H9 (cell line): ENCODE data around the gene CCND2. TPM values are rescaled to one million over a fixed set of nuclear protein-coding genes. Genes with fewer than 3 reads are reported as not detected.

Source experiments
- DNase-seq: peaks from one replicate; pipeline ENCODE4 v3.0.0-alpha.2; 2017
- H2AFZ ChIP-seq: one replicate; pipeline ENCODE4 v1.6.1; 2013; ENCODE audit warnings: mild to moderate bottlenecking, low read length, control low read depth, moderate library complexity
- H2AK5ac ChIP-seq: 2 replicates; pipeline ENCODE4 v1.6.1; 2013; ENCODE audit warnings: low read length, control low read depth, mixed read lengths; ENCODE audit not compliant: insufficient read length
- H2BK120ac ChIP-seq: one replicate; pipeline ENCODE4 v1.6.1; 2013; ENCODE audit warnings: low read depth, mild to moderate bottlenecking, low read length, control low read depth, inconsistent platforms; ENCODE audit not compliant: poor library complexity, severe bottlenecking
- H2BK12ac ChIP-seq: 2 replicates; pipeline ENCODE4 v1.6.1; 2013; ENCODE audit warnings: low read length, control low read depth, mixed read lengths, low read depth; ENCODE audit not compliant: insufficient read length
- H2BK15ac ChIP-seq: 2 replicates; pipeline ENCODE4 v1.6.1; 2013; ENCODE audit warnings: low read depth, low read length, control low read depth
- H2BK20ac ChIP-seq: one replicate; pipeline ENCODE4 v1.6.1; 2013; ENCODE audit warnings: low read depth, mild to moderate bottlenecking, low read length, control low read depth, inconsistent platforms; ENCODE audit not compliant: poor library complexity, severe bottlenecking
- H2BK5ac ChIP-seq: 2 replicates; pipeline ENCODE4 v1.6.1; 2013; ENCODE audit warnings: low read length, control low read depth, mixed read lengths; ENCODE audit not compliant: insufficient read length
- H3K14ac ChIP-seq: 2 replicates; pipeline ENCODE4 v1.6.1; 2013; ENCODE audit warnings: low read length, control low read depth; ENCODE audit not compliant: insufficient read depth
- H3K18ac ChIP-seq: 2 replicates; pipeline ENCODE4 v1.6.1; 2013; ENCODE audit warnings: low read depth, mild to moderate bottlenecking, mixed read lengths, low read length, control low read depth; ENCODE audit not compliant: insufficient read length
- H3K23ac ChIP-seq: 2 replicates; pipeline ENCODE4 v1.6.1; 2013; ENCODE audit warnings: low read length, control low read depth, mixed read lengths, low read depth; ENCODE audit not compliant: insufficient read length
- H3K23me2 ChIP-seq: 2 replicates; pipeline ENCODE4 v1.6.1; 2013; ENCODE audit warnings: low read depth, mild to moderate bottlenecking, mixed read lengths, low read length, control low read depth; ENCODE audit not compliant: insufficient read length, poor library complexity, severe bottlenecking
- H3K27ac ChIP-seq: 2 replicates; pipeline ENCODE4 v1.5.1; 2013; ENCODE audit warnings: low read length, control low read depth, mixed read lengths, low read depth; ENCODE audit not compliant: insufficient read length
- H3K27me3 ChIP-seq: 2 replicates; pipeline ENCODE4 v1.6.1; 2013; ENCODE audit warnings: low read length, control low read depth, inconsistent platforms; ENCODE audit not compliant: insufficient read depth
- H3K4ac ChIP-seq: 2 replicates; pipeline ENCODE4 v1.6.1; 2013; ENCODE audit warnings: low read depth, mild to moderate bottlenecking, control low read depth, inconsistent platforms, low read length, moderate library complexity
- H3K4me1 ChIP-seq: 2 replicates; pipeline ENCODE4 v1.6.1; 2013; ENCODE audit warnings: low read length, control low read depth, inconsistent platforms; ENCODE audit not compliant: insufficient read depth
- H3K4me2 ChIP-seq: 2 replicates; pipeline ENCODE4 v1.6.1; 2013; ENCODE audit warnings: low read length, control low read depth, mixed read lengths; ENCODE audit not compliant: insufficient read length, insufficient read depth
- H3K56ac ChIP-seq: 2 replicates; pipeline ENCODE4 v1.6.1; 2013; ENCODE audit warnings: low read depth, mild to moderate bottlenecking, mixed read lengths, low read length, control low read depth; ENCODE audit not compliant: insufficient read length
- H3K79me1 ChIP-seq: 2 replicates; pipeline ENCODE4 v1.6.1; 2013; ENCODE audit warnings: low read depth, mild to moderate bottlenecking, moderate library complexity, low read length, control low read depth, inconsistent platforms; ENCODE audit not compliant: insufficient read depth, poor library complexity, severe bottlenecking
- H3K79me2 ChIP-seq: 2 replicates; pipeline ENCODE4 v1.6.1; 2013; ENCODE audit warnings: low read length, control low read depth, inconsistent platforms; ENCODE audit not compliant: insufficient read depth
- H3K9ac ChIP-seq: 2 replicates; pipeline ENCODE4 v1.6.1; 2013; ENCODE audit warnings: low read length, control low read depth, mixed read lengths; ENCODE audit not compliant: insufficient read length; ENCODE audit errors: extremely low read depth
- H3K9me3 ChIP-seq: one replicate; pipeline ENCODE4 v1.6.1; 2013; ENCODE audit warnings: low read depth, low read length, inconsistent platforms; ENCODE audit not compliant: control insufficient read depth
- H3T11ph ChIP-seq: one replicate; pipeline ENCODE4 v1.6.1; 2013; ENCODE audit warnings: mild to moderate bottlenecking, low read length, control low read depth, inconsistent platforms
- H4K20me1 ChIP-seq: one replicate; pipeline ENCODE4 v1.6.1; 2013; ENCODE audit not compliant: control insufficient read depth, insufficient read length, insufficient read depth
- H4K5ac ChIP-seq: 2 replicates; pipeline ENCODE4 v1.6.1; 2013; ENCODE audit warnings: low read depth, mild to moderate bottlenecking, mixed read lengths, low read length, control low read depth; ENCODE audit not compliant: insufficient read length
- H4K8ac ChIP-seq: replicated peaks from 2 replicates; pipeline ENCODE4 v1.6.1; 2013; ENCODE audit warnings: low read length, control low read depth, mixed read lengths, low read depth; ENCODE audit not compliant: insufficient read length
- H4K91ac ChIP-seq: 2 replicates; pipeline ENCODE4 v1.6.1; 2013; ENCODE audit warnings: low read depth, mild to moderate bottlenecking, moderate library complexity, mixed read lengths, low read length, control low read depth; ENCODE audit not compliant: insufficient read length
- H3K27ac Mint-ChIP-seq, 3 experiments: 2 replicates in 2 of 3; 3 replicates in 1 of 3; pipeline ENCODE4 v1.8.0; 2020 to 2021; ENCODE audit warnings: mixed read lengths in 3 of 3, mild to moderate bottlenecking in 1 of 3, moderate library complexity in 1 of 3
- H3K27me3 Mint-ChIP-seq: 2 replicates; pipeline ENCODE4 v1.8.0; 2021; ENCODE audit warnings: low read depth, mild to moderate bottlenecking, moderate library complexity, mixed read lengths
- H3K36me3 Mint-ChIP-seq, 3 experiments: 2 replicates in 2 of 3; 3 replicates in 1 of 3; pipeline ENCODE4 v1.8.0; 2020 to 2021; ENCODE audit warnings: low read depth in 3 of 3, mixed read lengths in 3 of 3; ENCODE audit not compliant: insufficient read depth in 1 of 3
- H3K4me1 Mint-ChIP-seq, 2 experiments: 2 replicates each; pipeline ENCODE4 v1.8.0; 2020; ENCODE audit warnings: mixed read lengths in 2 of 2
- H3K4me3 Mint-ChIP-seq, 2 experiments: 2 replicates in 1 of 2; 3 replicates in 1 of 2; pipeline ENCODE4 v1.8.0; 2020 to 2021; ENCODE audit warnings: mild to moderate bottlenecking in 2 of 2, mixed read lengths in 2 of 2, moderate library complexity in 1 of 2
- H3K9me3 Mint-ChIP-seq, 2 experiments: 2 replicates in 1 of 2; 3 replicates in 1 of 2; pipeline ENCODE4 v1.8.0; 2020; ENCODE audit warnings: mild to moderate bottlenecking in 2 of 2, mixed read lengths in 2 of 2, moderate library complexity in 1 of 2
- WGBS: extraction: QIAGEN DNeasy Blood & Tissue Kit; methylation state at CpG from one replicate; pipeline ENCODE4 v1.1.7; 2013; ENCODE audit warnings: missing lambda C conversion rate, low lambda C conversion rate, mixed read lengths; ENCODE audit not compliant: insufficient read length; ENCODE audit errors: extremely low coverage; 5-methylcytosine and 5-hydroxymethylcytosine counted together
- total RNA-seq: library from RNA; stranded (reverse); gene quantifications from 2 replicates; pipeline ENCODE4 v1.2.1, GENCODE V29; 2021
- TF ChIP-seq, protein P1 (sequence below): fragments of 200-600 bp; sonication (generic); conservative IDR thresholded peaks from 3 replicates; pipeline ENCODE4 v1.8.0; 2021; ENCODE audit warnings: antibody characterized with exemption, mild to moderate bottlenecking

The CCND2 gene
- total RNA-seq, 1 experiment from 2014 or later: 104 TPM

DNA sequence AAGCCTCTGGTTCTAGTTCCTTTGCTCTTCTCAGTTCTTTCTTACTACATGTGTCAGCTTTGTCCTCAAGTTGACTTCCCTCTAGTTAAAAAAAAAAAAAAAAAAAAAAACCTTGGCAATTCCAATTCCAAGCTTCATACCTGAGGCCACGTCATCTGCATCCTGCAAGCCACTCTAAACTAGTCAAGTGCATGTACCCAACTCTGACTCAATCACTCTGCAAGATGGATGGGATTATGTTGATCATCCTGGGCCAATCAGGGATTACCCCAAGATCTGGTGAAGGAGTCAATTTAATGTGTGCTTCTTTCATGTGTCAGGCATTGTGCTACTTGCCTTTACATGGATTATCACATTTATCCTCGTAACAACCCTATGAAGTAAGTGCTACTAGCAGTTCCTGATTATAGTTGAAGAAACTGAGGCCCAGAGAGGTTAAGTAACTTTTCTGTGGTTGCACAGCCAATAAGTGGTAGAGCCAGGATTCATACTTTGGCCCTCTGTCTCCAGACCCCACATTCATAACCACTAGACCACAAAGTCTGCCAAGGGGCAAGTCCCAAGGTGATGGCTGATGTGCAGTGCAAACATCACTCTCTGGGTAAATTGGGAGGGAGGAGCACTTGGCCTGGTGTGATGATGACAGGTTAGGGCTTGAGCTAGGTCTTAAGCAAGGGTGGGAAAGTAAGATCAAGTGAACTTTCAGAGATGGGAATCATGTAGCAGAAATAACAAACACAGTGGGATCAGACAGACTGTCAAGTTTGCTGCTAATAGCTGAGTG is 17.3 kb upstream of the CCND2 start:
- H2AFZ ChIP-seq: no peak overlapping the region
- H3K27ac ChIP-seq: no peak overlapping the region
- no peak for DNase-seq
- H3K4me2 ChIP-seq: no peak overlapping the region
- H3K18ac ChIP-seq: no peak overlapping the region
- Mint-ChIP-seq H3K9me3 (peaks cover 4 to 9% of the 10 kb centered on the region in 2 experiments; a peak in 4 of 5 replicates), H3K36me3 (peaks cover 0 to 2% (median 0%) of the 10 kb centered on the region in 3 experiments; a peak in 3 of 7 replicates), H3K4me3 (no peak overlapping the region), H3K4me1 (peaks cover 10 to 11% of the 10 kb centered on the region in 2 experiments), H3K27ac (no peak overlapping the region), H3K27me3 (peaks cover 10% of the 10 kb centered on the region)
- H4K8ac ChIP-seq: no peak overlapping the region
- no peak overlapping the region for H3K9ac ChIP-seq
- no peak overlapping the region for H4K5ac ChIP-seq
- TF ChIP-seq, protein P1, sequence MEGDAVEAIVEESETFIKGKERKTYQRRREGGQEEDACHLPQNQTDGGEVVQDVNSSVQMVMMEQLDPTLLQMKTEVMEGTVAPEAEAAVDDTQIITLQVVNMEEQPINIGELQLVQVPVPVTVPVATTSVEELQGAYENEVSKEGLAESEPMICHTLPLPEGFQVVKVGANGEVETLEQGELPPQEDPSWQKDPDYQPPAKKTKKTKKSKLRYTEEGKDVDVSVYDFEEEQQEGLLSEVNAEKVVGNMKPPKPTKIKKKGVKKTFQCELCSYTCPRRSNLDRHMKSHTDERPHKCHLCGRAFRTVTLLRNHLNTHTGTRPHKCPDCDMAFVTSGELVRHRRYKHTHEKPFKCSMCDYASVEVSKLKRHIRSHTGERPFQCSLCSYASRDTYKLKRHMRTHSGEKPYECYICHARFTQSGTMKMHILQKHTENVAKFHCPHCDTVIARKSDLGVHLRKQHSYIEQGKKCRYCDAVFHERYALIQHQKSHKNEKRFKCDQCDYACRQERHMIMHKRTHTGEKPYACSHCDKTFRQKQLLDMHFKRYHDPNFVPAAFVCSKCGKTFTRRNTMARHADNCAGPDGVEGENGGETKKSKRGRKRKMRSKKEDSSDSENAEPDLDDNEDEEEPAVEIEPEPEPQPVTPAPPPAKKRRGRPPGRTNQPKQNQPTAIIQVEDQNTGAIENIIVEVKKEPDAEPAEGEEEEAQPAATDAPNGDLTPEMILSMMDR: no peak
- no peak overlapping the region for H2BK5ac ChIP-seq
- no peak overlapping the region for H4K91ac ChIP-seq
- no peaks in the 10 kb centered on the region for H3K4me1 ChIP-seq
- no peak overlapping the region for H2BK15ac ChIP-seq
- no peaks in the 10 kb centered on the region for H4K20me1 ChIP-seq
- no peak overlapping the region for H2BK120ac ChIP-seq
- H2BK20ac ChIP-seq: no peak overlapping the region
- no peak overlapping the region for H3K56ac ChIP-seq
- WGBS: no CpG with 5 or more reads among the region's 2 CpGs
- H3K79me2 ChIP-seq: no peaks in the 10 kb centered on the region
- H2AK5ac ChIP-seq: no peak overlapping the region
- H3K27me3 ChIP-seq: no peaks in the 10 kb centered on the region
- no peak overlapping the region for H2BK12ac ChIP-seq
- no peak overlapping the region for H3K23ac ChIP-seq
- H3K79me1 ChIP-seq: no peaks in the 10 kb centered on the region
- no peak overlapping the region for H3T11ph ChIP-seq
- no peak overlapping the region for H3K14ac ChIP-seq
- H3K4ac ChIP-seq: no peak overlapping the region
- H3K9me3 ChIP-seq: no peaks in the 10 kb centered on the region
- no peaks in the 10 kb centered on the region for H3K23me2 ChIP-seq
